ENCODE data around the gene UNC119.

Gene UNC119

DNA sequence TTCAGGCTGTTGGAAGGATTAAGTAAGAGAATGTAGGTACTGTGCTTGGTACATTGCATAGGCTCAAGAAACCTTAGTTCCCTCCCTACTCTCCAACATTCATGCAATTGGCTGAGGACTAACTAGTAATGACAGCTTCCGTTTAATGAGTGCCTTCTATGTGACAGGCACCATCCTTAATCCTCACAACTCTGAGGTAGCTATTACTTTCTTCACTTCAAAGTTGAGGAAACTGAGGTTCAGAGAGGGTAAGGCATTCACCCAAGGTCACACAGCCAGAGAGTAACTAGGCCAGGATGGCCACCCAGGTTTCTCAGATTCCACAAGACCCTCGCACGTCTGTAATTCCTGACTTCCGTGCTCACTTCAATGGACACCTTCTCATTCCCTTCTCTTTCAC lies 22.2 kb downstream of the UNC119 start:
- ATAC-seq = no peak
- TF ChIP-seq SNAI2 (CRISPR knock-in tag; IDR thresholded peaks at IDR 0.05) = no peak
- no peak for TF ChIP-seq CSDC2 (CRISPR knock-in tag; IDR thresholded peaks at IDR 0.05)
- TF ChIP-seq, protein P1, sequence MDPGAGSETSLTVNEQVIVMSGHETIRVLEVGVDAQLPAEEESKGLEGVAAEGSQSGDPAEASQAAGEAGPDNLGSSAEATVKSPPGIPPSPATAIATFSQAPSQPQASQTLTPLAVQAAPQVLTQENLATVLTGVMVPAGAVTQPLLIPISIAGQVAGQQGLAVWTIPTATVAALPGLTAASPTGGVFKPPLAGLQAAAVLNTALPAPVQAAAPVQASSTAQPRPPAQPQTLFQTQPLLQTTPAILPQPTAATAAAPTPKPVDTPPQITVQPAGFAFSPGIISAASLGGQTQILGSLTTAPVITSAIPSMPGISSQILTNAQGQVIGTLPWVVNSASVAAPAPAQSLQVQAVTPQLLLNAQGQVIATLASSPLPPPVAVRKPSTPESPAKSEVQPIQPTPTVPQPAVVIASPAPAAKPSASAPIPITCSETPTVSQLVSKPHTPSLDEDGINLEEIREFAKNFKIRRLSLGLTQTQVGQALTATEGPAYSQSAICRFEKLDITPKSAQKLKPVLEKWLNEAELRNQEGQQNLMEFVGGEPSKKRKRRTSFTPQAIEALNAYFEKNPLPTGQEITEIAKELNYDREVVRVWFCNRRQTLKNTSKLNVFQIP (CRISPR knock-in tag; IDR thresholded peaks at IDR 0.05; ENCODE audit: borderline replicate concordance, low read depth) = no peak
- TF ChIP-seq ZNF565 (CRISPR knock-in tag; conservative IDR thresholded peaks at IDR 0.05; ENCODE audit: low read depth) = no peak
- TF ChIP-seq PATZ1 (CRISPR knock-in tag; IDR thresholded peaks at IDR 0.05; ENCODE audit: borderline replicate concordance) = no peak
- TF ChIP-seq ZC3H10 (CRISPR knock-in tag; IDR thresholded peaks at IDR 0.05) = no peak
- no peak for TF ChIP-seq ZNF8 (CRISPR knock-in tag; IDR thresholded peaks at IDR 0.05)
- TF ChIP-seq RARB (CRISPR knock-in tag; IDR thresholded peaks at IDR 0.05) = no peak
- TF ChIP-seq ZFP3 (CRISPR knock-in tag; IDR thresholded peaks at IDR 0.05) = no peak
- TF ChIP-seq, protein P2, sequence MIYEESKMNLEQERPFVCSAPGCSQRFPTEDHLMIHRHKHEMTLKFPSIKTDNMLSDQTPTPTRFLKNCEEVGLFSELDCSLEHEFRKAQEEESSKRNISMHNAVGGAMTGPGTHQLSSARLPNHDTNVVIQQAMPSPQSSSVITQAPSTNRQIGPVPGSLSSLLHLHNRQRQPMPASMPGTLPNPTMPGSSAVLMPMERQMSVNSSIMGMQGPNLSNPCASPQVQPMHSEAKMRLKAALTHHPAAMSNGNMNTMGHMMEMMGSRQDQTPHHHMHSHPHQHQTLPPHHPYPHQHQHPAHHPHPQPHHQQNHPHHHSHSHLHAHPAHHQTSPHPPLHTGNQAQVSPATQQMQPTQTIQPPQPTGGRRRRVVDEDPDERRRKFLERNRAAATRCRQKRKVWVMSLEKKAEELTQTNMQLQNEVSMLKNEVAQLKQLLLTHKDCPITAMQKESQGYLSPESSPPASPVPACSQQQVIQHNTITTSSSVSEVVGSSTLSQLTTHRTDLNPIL (CRISPR knock-in tag; IDR thresholded peaks at IDR 0.05; ENCODE audit: low read depth) = no peak
- TF ChIP-seq ZFP30 (CRISPR knock-in tag; IDR thresholded peaks at IDR 0.05) = no peak
- TF ChIP-seq BACH2 (CRISPR knock-in tag; IDR thresholded peaks at IDR 0.05; ENCODE audit: borderline replicate concordance) = no peak
- no peak for TF ChIP-seq ZNF70 (CRISPR knock-in tag; IDR thresholded peaks at IDR 0.05)
- no peak for TF ChIP-seq ARNTL (CRISPR knock-in tag; IDR thresholded peaks at IDR 0.05; ENCODE audit: borderline replicate concordance, low read depth)

GRCh38 chr17:28529013-28529400 lies 23.4 kb downstream of the UNC119 start:
- TF ChIP-seq ARNTL (CRISPR knock-in tag; IDR thresholded peaks at IDR 0.05; ENCODE audit: borderline replicate concordance, low read depth) (no peak), ZNF8 (CRISPR knock-in tag; IDR thresholded peaks at IDR 0.05) (no peak), GLIS3 (CRISPR knock-in tag; IDR thresholded peaks at IDR 0.05) (no peak), TOX (CRISPR knock-in tag; IDR thresholded peaks at IDR 0.05; ENCODE audit: borderline replicate concordance) (no peak), ISL1 (CRISPR knock-in tag; IDR thresholded peaks at IDR 0.05) (no peak), ZNF70 (CRISPR knock-in tag; IDR thresholded peaks at IDR 0.05) (no peak), CSDC2 (CRISPR knock-in tag; IDR thresholded peaks at IDR 0.05) (no peak), TCF4 (CRISPR knock-in tag; IDR thresholded peaks at IDR 0.05; ENCODE audit: borderline replicate concordance) (no peak), PPARA (CRISPR knock-in tag; IDR thresholded peaks at IDR 0.05; ENCODE audit: borderline replicate concordance) (no peak), ZFP30 (CRISPR knock-in tag; IDR thresholded peaks at IDR 0.05) (no peak), ZNF565 (CRISPR knock-in tag; conservative IDR thresholded peaks at IDR 0.05; ENCODE audit: low read depth) (no peak), ZC3H10 (CRISPR knock-in tag; IDR thresholded peaks at IDR 0.05) (no peak), ZFP3 (CRISPR knock-in tag; IDR thresholded peaks at IDR 0.05) (no peak), BACH2 (CRISPR knock-in tag; IDR thresholded peaks at IDR 0.05; ENCODE audit: borderline replicate concordance) (no peak)
- TF ChIP-seq, protein P2 (CRISPR knock-in tag; IDR thresholded peaks at IDR 0.05; ENCODE audit: low read depth) = no peak
- TF ChIP-seq, protein P1 (CRISPR knock-in tag; IDR thresholded peaks at IDR 0.05; ENCODE audit: borderline replicate concordance, low read depth) = no peak
- no peak for ATAC-seq

GRCh38 chr17:28528327-28529012 lies 24.0 kb downstream of the UNC119 start:
- no peak for ATAC-seq
- no peak for TF ChIP-seq ISL1 (CRISPR knock-in tag; IDR thresholded peaks at IDR 0.05)
- TF ChIP-seq TCF4 (CRISPR knock-in tag; IDR thresholded peaks at IDR 0.05; ENCODE audit: borderline replicate concordance) = no peak
- no peak for TF ChIP-seq ZFP3 (CRISPR knock-in tag; IDR thresholded peaks at IDR 0.05)
- TF ChIP-seq BACH2 (CRISPR knock-in tag; IDR thresholded peaks at IDR 0.05; ENCODE audit: borderline replicate concordance) = no peak
- TF ChIP-seq CSDC2 (CRISPR knock-in tag; IDR thresholded peaks at IDR 0.05) = no peak
- no peak for TF ChIP-seq PATZ1 (CRISPR knock-in tag; IDR thresholded peaks at IDR 0.05; ENCODE audit: borderline replicate concordance)
- TF ChIP-seq ZNF565 (CRISPR knock-in tag; conservative IDR thresholded peaks at IDR 0.05; ENCODE audit: low read depth) = no peak
- no peak for TF ChIP-seq ZFP30 (CRISPR knock-in tag; IDR thresholded peaks at IDR 0.05)
- TF ChIP-seq OSR1 (CRISPR knock-in tag; IDR thresholded peaks at IDR 0.05) = no peak
- TF ChIP-seq ZC3H10 (CRISPR knock-in tag; IDR thresholded peaks at IDR 0.05) = no peak
- TF ChIP-seq ARNTL (CRISPR knock-in tag; IDR thresholded peaks at IDR 0.05; ENCODE audit: borderline replicate concordance, low read depth) = no peak
- no peak for TF ChIP-seq ZNF70 (CRISPR knock-in tag; IDR thresholded peaks at IDR 0.05)
- TF ChIP-seq, protein P2 (CRISPR knock-in tag; IDR thresholded peaks at IDR 0.05; ENCODE audit: low read depth) = no peak
- TF ChIP-seq, protein P1 (CRISPR knock-in tag; IDR thresholded peaks at IDR 0.05; ENCODE audit: borderline replicate concordance, low read depth) = no peak

Measured in SK-N-SH treated with all-trans-retinoic acid at 6 μM for 48 hours (cell line).